Aorta (tissue), 5 donors: Measurements from ENCODE around the gene DOK1. TPM values are rescaled to one million over a fixed set of nuclear protein-coding genes. Genes with fewer than 3 reads are reported as not detected.
A peak's percentile ranks its signal among the peaks of the same experiment; 100 is the strongest.

ENCODE experiments used
- ATAC-seq: fragments of 200-7000 bp; cut with Tn5 transposase; one replicate; pipeline ENCODE4 v1.9.1; 2022; ENCODE audit warnings: moderate library complexity; ENCODE audit not compliant: low FRiP score
- DNase-seq, 2 donors: peaks; one replicate each; pipeline ENCODE4 v3.0.0-alpha.2; 2020
- H3K27ac ChIP-seq, 2 donors: one replicate each; pipeline ENCODE4 v1.5.1; 2013; ENCODE audit warnings: low read length in 2 of 2, mild to moderate bottlenecking in 2 of 2, moderate library complexity in 2 of 2, control low read depth in 1 of 2, inconsistent platforms in 1 of 2, low read depth in 1 of 2
- H3K27me3 ChIP-seq, 2 donors: one replicate each; pipeline ENCODE4 v1.6.1; 2013; ENCODE audit warnings: control low read depth in 1 of 2, low read length in 1 of 2, mild to moderate bottlenecking in 1 of 2, moderate library complexity in 1 of 2; ENCODE audit not compliant: insufficient read depth in 2 of 2, control insufficient read depth in 1 of 2
- H3K36me3 ChIP-seq, 2 donors: one replicate each; pipeline ENCODE4 v1.6.1; 2013; ENCODE audit warnings: control low read depth in 1 of 2, low read length in 1 of 2, mild to moderate bottlenecking in 1 of 2; ENCODE audit not compliant: insufficient read depth in 2 of 2, control insufficient read depth in 1 of 2
- H3K4me1 ChIP-seq, 2 donors: one replicate each; pipeline ENCODE4 v1.6.1; 2013; ENCODE audit warnings: low read length in 2 of 2, control low read depth in 1 of 2, mild to moderate bottlenecking in 1 of 2, moderate library complexity in 1 of 2; ENCODE audit not compliant: insufficient read depth in 2 of 2, control insufficient read depth in 1 of 2
- H3K4me3 ChIP-seq, 2 donors: one replicate each; pipeline ENCODE4 v1.5.1; 2013; ENCODE audit warnings: low read length in 2 of 2, control low read depth in 1 of 2, mild to moderate bottlenecking in 1 of 2
- H3K9me3 ChIP-seq: one replicate; pipeline ENCODE4 v1.6.1; 2013; ENCODE audit warnings: mild to moderate bottlenecking, low read length; ENCODE audit not compliant: control insufficient read depth
- WGBS, 2 donors: extraction: QIAGEN DNeasy Blood & Tissue Kit; methylation state at CpG; one replicate each; pipeline ENCODE4 v1.1.7; 2013; 5-methylcytosine and 5-hydroxymethylcytosine counted together
- intact Hi-C, 2 donors: fragments of 100-400 bp; cut with DNase I; formaldehyde crosslinking; loops; one replicate each; pipeline versions ENCODE4 v1.14.2 to v1.15.0; 2022
- polyA plus RNA-seq, 2 donors: library from polyadenylated mRNA; stranded (reverse); fragments of 200-250 nt; gene quantifications; one replicate each; pipeline ENCODE4 v1.2.3, GENCODE V29; 2013
- total RNA-seq, 2 donors: library from RNA; stranded (reverse); fragmentation: NEBNext Ultra II Directional; extraction: Animal tissue kit (Norgen Biotek cat#: 25700); gene quantifications; one replicate each; pipeline ENCODE4 v1.2.1, GENCODE V29; 2021
- donor health status: healthy with polysubstance abuse.
- donor health status: Bipolar disorder and iron deficiency.
- donor health status: DM: no; HTN: no; CAD: no.
- donor health status: DM: no; HTN: no; CAD: no.
- donor health status: DM: yes; HTN: yes; CAD: no.

Gene DOK1
- total and polyA plus RNA-seq, 4 donors, result 14.9 to 19.6 (median 17.3) TPM

DNA sequence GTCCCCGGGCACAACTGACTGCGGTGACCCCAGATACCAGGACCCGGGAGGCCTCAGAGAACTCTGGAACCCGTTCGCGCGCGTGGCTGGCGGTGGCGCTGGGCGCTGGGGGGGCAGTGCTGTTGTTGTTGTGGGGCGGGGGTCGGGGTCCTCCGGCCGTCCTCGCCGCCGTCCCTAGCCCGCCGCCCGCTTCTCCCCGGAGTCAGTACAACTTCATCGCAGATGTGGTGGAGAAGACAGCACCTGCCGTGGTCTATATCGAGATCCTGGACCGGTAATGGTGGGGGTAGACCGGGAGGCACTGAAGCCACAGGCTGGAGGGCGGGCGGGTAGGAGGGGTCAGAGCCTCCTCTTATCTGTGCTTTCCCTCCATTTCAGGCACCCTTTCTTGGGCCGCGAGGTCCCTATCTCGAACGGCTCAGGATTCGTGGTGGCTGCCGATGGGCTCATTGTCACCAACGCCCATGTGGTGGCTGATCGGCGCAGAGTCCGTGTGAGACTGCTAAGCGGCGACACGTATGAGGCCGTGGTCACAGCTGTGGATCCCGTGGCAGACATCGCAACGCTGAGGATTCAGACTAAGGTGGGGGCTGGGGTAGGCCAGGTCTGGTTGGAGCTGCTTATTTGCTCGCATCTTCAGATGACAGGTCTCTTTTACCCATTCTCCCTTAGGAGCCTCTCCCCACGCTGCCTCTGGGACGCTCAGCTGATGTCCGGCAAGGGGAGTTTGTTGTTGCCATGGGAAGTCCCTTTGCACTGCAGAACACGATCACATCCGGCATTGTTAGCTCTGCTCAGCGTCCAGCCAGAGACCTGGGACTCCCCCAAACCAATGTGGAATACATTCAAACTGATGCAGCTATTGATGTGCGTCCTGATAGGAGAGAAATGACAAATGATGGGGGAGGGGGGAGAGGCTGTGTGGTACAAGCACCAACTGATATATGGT, 24.0 kb upstream of the DOK1 start:
- Histone ChIP-seq H3K27ac (peak overlapping the region in 1 of 2 donors; percentile 14), H3K9me3 (no peaks in the 10 kb centered on the region), H3K4me1 (no peaks in the 10 kb centered on the region), H3K36me3 (peaks cover 0 to 5% of the 10 kb centered on the region in 2 donors), H3K4me3 (peak overlapping the region; percentile 62 to 73), H3K27me3 (no peaks in the 10 kb centered on the region)
- intact Hi-C loops, result loop anchor here in 1 of 2 donors (10.0 kb wide), 1 partner anchor 54 kb away; no protein-coding TSS in a partner anchor
- peak; percentile 73 to 85 for DNase-seq
- peak; percentile 40 for ATAC-seq
- WGBS, 2 donors, result 1% methylated on average over 49 to 54 of the region's 54 CpGs

DNA sequence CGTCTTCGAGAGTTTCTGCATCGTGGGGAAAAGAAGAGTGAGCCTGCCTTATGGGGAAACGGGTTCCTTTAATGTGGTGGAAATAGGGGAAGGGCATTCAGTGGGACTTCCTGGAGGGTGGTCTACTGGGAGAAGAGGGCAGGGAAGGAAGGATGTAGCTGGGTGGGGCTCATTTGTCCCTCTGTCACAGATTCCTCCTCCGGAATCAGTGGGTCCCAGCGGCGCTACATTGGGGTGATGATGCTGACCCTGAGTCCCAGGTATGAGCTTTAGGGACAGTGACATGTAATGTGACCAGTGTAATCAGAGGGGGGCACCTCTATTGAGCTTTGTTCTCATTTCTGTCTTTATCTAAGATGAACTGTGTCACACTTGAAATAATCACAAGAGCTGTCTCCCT, 22.9 kb upstream of the DOK1 start:
- DNase-seq, result no peak
- Histone ChIP-seq H3K4me3 (no peak overlapping the region), H3K4me1 (no peaks in the 10 kb centered on the region), H3K27me3 (no peaks in the 10 kb centered on the region), H3K36me3 (peaks cover 0 to 3% of the 10 kb centered on the region in 2 donors), H3K27ac (no peak overlapping the region), H3K9me3 (no peaks in the 10 kb centered on the region)
- intact Hi-C loops, result loop anchor here in 1 of 2 donors (10.0 kb wide), 1 partner anchor 53 kb away; no protein-coding TSS in a partner anchor
- no peak for ATAC-seq
- 90% methylated on average over 7 of the region's 7 CpGs for WGBS, 2 donors

DNA sequence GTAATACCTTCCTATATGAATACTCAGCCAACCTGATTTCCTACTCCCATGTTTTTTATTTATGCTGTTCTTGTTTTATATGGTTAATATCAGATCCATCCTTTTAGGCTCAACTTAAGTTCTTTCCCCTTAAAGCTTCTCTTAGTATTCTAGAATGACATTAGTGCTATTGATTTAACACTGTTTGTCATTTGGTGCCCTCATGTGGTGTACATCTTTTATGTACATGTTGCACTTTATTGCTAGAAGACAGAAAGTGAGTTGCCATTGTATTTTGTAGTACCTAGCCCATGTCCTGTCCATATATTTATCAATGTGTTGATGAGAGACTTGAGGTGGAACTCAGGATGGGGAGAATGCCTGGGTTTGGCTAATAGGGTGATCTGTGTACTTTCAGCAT, 22.3 kb upstream of the DOK1 start:
- no peaks in the 10 kb centered on the region for H3K27me3 ChIP-seq
- ATAC-seq (no peak), DNase-seq (no peak)
- H3K36me3 ChIP-seq, result no peaks in the 10 kb centered on the region
- no peak overlapping the region for H3K4me3 ChIP-seq
- H3K4me1 ChIP-seq, result no peaks in the 10 kb centered on the region
- no peaks in the 10 kb centered on the region for H3K9me3 ChIP-seq
- H3K27ac ChIP-seq, result no peak overlapping the region
- intact Hi-C loops, result loop anchor here in 1 of 2 donors (10.0 kb wide), 1 partner anchor 53 kb away; no protein-coding TSS in a partner anchor

DNA sequence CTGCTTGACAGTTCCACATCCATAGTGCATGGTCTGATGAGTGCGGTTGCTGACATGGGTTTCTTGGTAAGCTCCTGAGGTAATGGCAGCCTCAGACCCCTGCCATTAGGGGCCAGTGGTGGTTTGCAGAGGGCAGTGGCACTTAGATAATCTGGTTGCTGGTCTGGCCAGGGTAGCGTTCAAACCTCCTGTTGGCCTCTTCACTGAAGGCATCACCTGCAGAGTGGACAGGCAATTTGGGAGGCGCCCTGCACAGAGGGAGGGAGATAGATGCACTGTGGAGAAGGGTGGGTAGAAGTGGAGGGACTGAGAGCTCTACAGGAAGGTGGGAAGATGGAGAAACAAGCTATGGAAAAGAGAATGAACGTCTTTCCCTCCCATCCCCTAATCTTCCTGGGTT, 21.1 kb upstream of the DOK1 start:
- Histone ChIP-seq H3K27me3 (no peaks in the 10 kb centered on the region), H3K27ac (no peak overlapping the region), H3K4me3 (no peak overlapping the region), H3K9me3 (no peaks in the 10 kb centered on the region), H3K36me3 (no peaks in the 10 kb centered on the region), H3K4me1 (no peaks in the 10 kb centered on the region)
- DNase-seq (no peak), ATAC-seq (no peak)
- intact Hi-C loops, result loop anchor here in 1 of 2 donors (10.0 kb wide), 1 partner anchor 51 kb away; no protein-coding TSS in a partner anchor
- 74 to 81% methylated on average over 4 of the region's 4 CpGs for WGBS, 2 donors

DNA sequence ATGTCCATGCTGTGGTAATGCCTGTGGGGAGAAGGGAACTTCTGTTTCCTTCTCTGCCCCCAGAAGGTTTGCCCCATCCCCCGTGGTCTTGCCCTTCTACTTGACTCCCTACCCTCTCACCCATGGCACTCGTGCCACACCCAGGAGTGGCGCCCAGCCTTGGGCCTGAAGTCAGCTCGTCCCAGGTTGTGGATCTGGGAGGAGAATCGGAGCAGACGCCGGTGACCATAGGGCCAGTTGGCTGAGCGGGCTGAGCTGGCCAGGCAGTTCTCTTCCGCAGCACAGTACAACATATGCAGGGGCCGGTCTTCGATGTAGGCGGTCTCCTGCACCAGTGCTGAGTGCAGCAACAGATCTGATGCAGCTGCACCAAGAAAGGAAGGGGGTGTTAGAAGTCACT, 20.1 kb upstream of the DOK1 start:
- intact Hi-C loops, result loop anchor here in 1 of 2 donors (10.0 kb wide), 1 partner anchor 50 kb away; no protein-coding TSS in a partner anchor
- no peak for DNase-seq
- H3K9me3 ChIP-seq, result no peaks in the 10 kb centered on the region
- 85 to 87% methylated on average over 12 of the region's 12 CpGs for WGBS, 2 donors
- no peak for ATAC-seq
- no peak overlapping the region for H3K27ac ChIP-seq
- H3K4me1 ChIP-seq, result no peaks in the 10 kb centered on the region
- no peaks in the 10 kb centered on the region for H3K27me3 ChIP-seq
- H3K4me3 ChIP-seq, result no peak overlapping the region
- H3K36me3 ChIP-seq, result no peaks in the 10 kb centered on the region

DNA sequence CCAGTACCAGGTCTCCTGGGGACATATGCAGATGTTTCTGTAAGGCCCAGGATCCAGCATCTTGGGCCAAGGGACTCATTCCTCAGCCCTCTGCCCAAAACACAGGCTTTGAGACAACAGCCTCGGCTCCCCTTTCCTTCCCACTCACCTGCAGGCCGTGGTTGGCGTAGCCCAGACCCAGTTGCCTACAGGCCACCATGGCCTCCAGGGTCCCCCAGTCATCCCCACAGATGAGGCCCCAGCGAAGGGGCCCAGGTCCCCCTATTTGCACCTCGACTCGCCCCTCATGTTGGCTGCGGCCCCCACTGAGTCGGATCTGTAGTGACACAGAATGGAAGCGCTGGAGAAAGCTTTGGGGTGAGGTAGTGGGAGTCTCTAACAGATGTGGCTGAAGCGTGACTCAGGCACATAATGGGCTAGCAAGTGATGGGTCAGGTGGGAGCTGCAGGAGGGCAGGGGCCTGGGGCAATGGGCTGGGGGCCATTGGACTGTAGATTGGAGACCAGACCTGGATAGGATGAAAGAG, 19.0 kb upstream of the DOK1 start:
- intact Hi-C loops, result loop anchor here in 1 of 2 donors (10.0 kb wide), 1 partner anchor 49 kb away; no protein-coding TSS in a partner anchor
- ATAC-seq, result no peak

DNA sequence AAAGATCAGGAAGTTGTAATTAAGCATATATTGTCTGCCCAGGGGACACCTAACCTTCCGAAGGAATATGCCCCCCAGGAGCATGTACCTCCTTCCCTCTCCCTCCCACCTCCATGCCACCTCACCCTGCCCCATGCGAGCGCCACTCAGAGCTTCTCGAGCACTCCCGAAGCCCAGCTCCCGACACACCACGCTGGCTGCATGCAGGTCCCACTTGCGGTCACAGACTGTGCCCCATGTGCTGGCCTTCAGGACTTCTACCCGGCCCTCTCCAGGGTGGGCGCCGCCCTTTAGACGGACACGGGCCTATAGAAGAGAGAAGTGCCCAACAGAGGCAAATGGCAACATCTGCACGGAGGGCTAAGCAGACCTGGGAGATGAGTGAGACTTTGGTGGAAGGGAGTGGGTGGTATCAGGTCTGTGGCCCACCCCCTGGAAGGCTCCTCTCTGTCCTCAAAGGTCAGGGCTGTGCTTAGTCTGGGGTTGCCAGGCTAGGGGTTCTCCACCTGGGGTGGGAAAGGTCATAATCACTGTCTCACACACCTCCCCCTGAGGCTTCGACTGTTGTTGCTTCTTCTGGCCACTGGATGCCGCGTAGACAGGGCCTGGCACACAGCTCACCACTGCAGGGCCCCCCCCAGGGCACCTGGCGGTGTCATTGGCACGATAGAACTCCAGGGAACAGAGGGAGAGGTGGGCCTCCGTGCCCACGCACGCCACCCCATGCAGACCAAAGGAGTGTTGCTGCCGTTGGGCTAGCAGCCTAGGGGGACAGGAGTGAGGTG, 18.2 kb upstream of the DOK1 start:
- intact Hi-C loops, result loop anchor here in 1 of 2 donors (10.0 kb wide), 1 partner anchor 48 kb away; no protein-coding TSS in a partner anchor
- Histone ChIP-seq H3K4me3 (no peak overlapping the region), H3K27me3 (no peaks in the 10 kb centered on the region), H3K9me3 (no peaks in the 10 kb centered on the region), H3K27ac (no peak overlapping the region), H3K36me3 (no peaks in the 10 kb centered on the region), H3K4me1 (no peaks in the 10 kb centered on the region)
- WGBS, 2 donors, result 84 to 85% methylated on average over 23 of the region's 23 CpGs
- ATAC-seq (no peak), DNase-seq (no peak)

More for the DNA sequence above, 19.0 kb upstream of the DOK1 start:
- no peak overlapping the region for H3K27ac ChIP-seq
- no peak for DNase-seq
- no peaks in the 10 kb centered on the region for H3K4me1 ChIP-seq
- WGBS, 2 donors, result 89 to 90% methylated on average over 10 of the region's 10 CpGs
- H3K27me3 ChIP-seq, result no peaks in the 10 kb centered on the region
- no peak overlapping the region for H3K4me3 ChIP-seq
- no peaks in the 10 kb centered on the region for H3K36me3 ChIP-seq
- no peaks in the 10 kb centered on the region for H3K9me3 ChIP-seq

DNA sequence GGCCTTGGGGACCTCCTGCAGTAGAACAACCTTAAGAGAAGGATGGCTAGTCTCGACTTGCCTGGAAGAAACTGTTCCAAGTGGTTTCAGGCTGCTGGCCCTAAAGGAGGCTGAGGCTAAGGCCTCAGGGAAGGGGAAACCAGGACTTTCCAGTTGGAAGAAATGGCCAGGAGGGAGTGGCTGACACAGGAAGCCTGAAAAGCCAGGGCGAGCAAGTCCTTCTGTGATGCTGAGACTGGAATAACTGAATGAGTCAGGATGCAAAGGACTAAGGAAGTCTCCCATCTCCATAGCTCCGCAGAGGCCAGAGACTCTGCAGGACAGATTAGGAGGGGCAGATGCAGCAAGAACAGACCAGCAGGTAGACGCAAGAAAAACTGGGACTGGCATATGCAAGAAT, 17.4 kb upstream of the DOK1 start:
- no peaks in the 10 kb centered on the region for H3K36me3 ChIP-seq
- ATAC-seq (no peak), DNase-seq (no peak)
- no peaks in the 10 kb centered on the region for H3K27me3 ChIP-seq
- no peaks in the 10 kb centered on the region for H3K4me1 ChIP-seq
- no peak overlapping the region for H3K4me3 ChIP-seq
- no peaks in the 10 kb centered on the region for H3K9me3 ChIP-seq
- H3K27ac ChIP-seq, result no peak overlapping the region
- intact Hi-C loops, result loop anchor here in 1 of 2 donors (10.0 kb wide), 1 partner anchor 48 kb away; no protein-coding TSS in a partner anchor
- 69 to 70% methylated on average over 4 of the region's 4 CpGs for WGBS, 2 donors
